Ovary (tissue), 9 donors: ENCODE measurements around the gene CPSF3. TPM values are rescaled to one million over a fixed set of nuclear protein-coding genes. Genes with fewer than 3 reads are reported as not detected.

Experiments used
- DNase-seq, 5 donors: peaks; one replicate each; pipeline ENCODE4 v3.0.0-alpha.2; 2019 to 2020
- H3K27ac ChIP-seq, 2 donors: fragments of 200-600 bp; one replicate each; pipeline versions ENCODE4 v1.5.1 to v1.8.0; 2019 to 2022
- H3K27me3 ChIP-seq: fragments of 200-600 bp; one replicate; pipeline ENCODE4 v1.8.0; 2022
- H3K36me3 ChIP-seq: fragments of 200-600 bp; sonication (generic); one replicate; pipeline ENCODE4 v1.5.1; 2019
- H3K4me1 ChIP-seq: one replicate; pipeline ENCODE4 v1.8.1; 2013; ENCODE audit warnings: mild to moderate bottlenecking, moderate library complexity; ENCODE audit not compliant: insufficient read depth
- H3K4me3 ChIP-seq: fragments of 200-600 bp; sonication (generic); one replicate; pipeline ENCODE4 v1.5.1; 2017
- H3K9me3 ChIP-seq, 2 donors: fragments of 200-600 bp in 1 of 2; sonication (generic) in 1 of 2; one replicate each; pipeline versions ENCODE4 v1.5.1 to v1.8.1; 2013 to 2019; ENCODE audit warnings: mild to moderate bottlenecking in 1 of 2, moderate library complexity in 1 of 2
- EP300 ChIP-seq: sonication (generic); formaldehyde crosslinking; IDR thresholded peaks from one replicate; pipeline ENCODE4 v1.6.1; 2017; ENCODE audit warnings: antibody characterized with exemption
- POLR2A ChIP-seq: fragments of 450-650 bp; IDR thresholded peaks from one replicate; pipeline ENCODE4 v1.6.1; 2017; ENCODE audit warnings: antibody characterized with exemption, mild to moderate bottlenecking, moderate library complexity
- WGBS, 3 donors: extraction: QIAGEN DNeasy Blood & Tissue Kit in 1 of 3; methylation state at CpG; one replicate each; pipeline versions ENCODE4 v1.1.5 to v1.1.7; 2013 to 2017; 5-methylcytosine and 5-hydroxymethylcytosine counted together
- intact Hi-C, 4 donors: fragments of 100-400 bp; cut with DNase I; formaldehyde crosslinking; loops; one replicate each; pipeline versions ENCODE4 v1.11.0 to v1.15.1; 2022 to 2023
- polyA plus RNA-seq, 2 donors: library from polyadenylated mRNA; stranded (reverse); fragments of 200-250 nt in 1 of 2; fragments of 350-450 nt in 1 of 2; fragmentation: Illumina TruSeq in 1 of 2; extraction: RNeasy Lipid Tissue Mini Kit (QIAGEN cat#74804) in 1 of 2; gene quantifications; one replicate each; pipeline ENCODE4 v1.2.3, GENCODE V29; 2013 to 2014
- total RNA-seq, 7 donors: library from RNA; depleted of rRNA in 2 of 7; stranded (reverse); fragments of >200 nt in 2 of 7; fragmentation: NEBNext Ultra II Directional in 3 of 7; extraction: Animal tissue kit (Norgen Biotek cat#: 25700) in 3 of 7; gene quantifications; one replicate each; pipeline versions ENCODE4 v1.1.0 to v1.2.4, GENCODE V29; 2016 to 2023
- TF ChIP-seq, protein P1 (sequence below), 3 donors: fragments of 450-650 bp in 2 of 3; fragments of 200-600 bp in 1 of 3; IDR thresholded peaks; one replicate each; pipeline versions ENCODE4 v1.5.1 to v1.8.0; 2016 to 2022; ENCODE audit warnings: antibody characterized with exemption in 3 of 3, mild to moderate bottlenecking in 1 of 3
- donor health status: DM: no; HTN: no; CAD: no; lungs with moderate emphysema.
- donor health status: DM: no; HTN: no; CAD: no.
- donor health status: Bipolar disorder and iron deficiency.
- donor health status: DM: yes; HTN: yes; CAD: no.
- donor health status: DM: no; HTN: no; CAD: no.
- donor health status: DM: yes; HTN: yes; CAD: no.

CPSF3 gene
- total and polyA plus RNA-seq, 9 donors, result 11.8 to 25.0 (median 19.8) TPM

- TF ChIP-seq POLR2A (no peak), EP300 (no peak)
- TF ChIP-seq, protein P1, sequence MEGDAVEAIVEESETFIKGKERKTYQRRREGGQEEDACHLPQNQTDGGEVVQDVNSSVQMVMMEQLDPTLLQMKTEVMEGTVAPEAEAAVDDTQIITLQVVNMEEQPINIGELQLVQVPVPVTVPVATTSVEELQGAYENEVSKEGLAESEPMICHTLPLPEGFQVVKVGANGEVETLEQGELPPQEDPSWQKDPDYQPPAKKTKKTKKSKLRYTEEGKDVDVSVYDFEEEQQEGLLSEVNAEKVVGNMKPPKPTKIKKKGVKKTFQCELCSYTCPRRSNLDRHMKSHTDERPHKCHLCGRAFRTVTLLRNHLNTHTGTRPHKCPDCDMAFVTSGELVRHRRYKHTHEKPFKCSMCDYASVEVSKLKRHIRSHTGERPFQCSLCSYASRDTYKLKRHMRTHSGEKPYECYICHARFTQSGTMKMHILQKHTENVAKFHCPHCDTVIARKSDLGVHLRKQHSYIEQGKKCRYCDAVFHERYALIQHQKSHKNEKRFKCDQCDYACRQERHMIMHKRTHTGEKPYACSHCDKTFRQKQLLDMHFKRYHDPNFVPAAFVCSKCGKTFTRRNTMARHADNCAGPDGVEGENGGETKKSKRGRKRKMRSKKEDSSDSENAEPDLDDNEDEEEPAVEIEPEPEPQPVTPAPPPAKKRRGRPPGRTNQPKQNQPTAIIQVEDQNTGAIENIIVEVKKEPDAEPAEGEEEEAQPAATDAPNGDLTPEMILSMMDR (IDR thresholded peaks at IDR 0.05), result no peak
- Histone ChIP-seq H3K4me1 (no peaks in the 10 kb centered on the region), H3K9me3 (no peaks in the 10 kb centered on the region), H3K36me3 (no peaks in the 10 kb centered on the region), H3K27ac (no peak overlapping the region), H3K27me3 (no peaks in the 10 kb centered on the region), H3K4me3 (no peak overlapping the region)
- WGBS, 3 donors, result 31 to 53% (median 34%) methylated on average over 2 of the region's 2 CpGs
- DNase-seq, result no peak
- intact Hi-C loops, result no loop called here
Observed at GRCh38 chr2:9403924-9404323, 19.5 kb upstream of the CPSF3 start.

DNA sequence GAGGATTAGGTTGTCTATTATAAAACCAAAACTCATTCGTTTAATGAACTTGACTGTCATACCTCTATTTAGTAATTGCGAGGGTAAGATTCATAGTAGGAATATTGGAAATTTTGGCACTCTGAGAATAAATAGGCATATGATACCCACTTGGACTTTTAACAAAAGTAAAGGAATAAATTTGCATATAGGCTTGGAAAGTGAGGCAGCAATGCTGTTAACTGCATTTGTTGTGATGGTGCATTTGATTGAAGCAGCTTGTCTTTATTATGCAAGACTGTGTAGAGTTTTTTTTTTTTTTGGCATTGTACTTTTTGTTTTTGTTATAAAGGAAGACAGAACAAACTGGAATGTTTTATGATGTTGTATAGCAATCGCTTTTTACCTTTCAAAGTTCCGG lies 19.0 kb upstream of the CPSF3 start:
- H3K4me1 ChIP-seq, result no peaks in the 10 kb centered on the region
- H3K9me3 ChIP-seq, result no peaks in the 10 kb centered on the region
- H3K27me3 ChIP-seq, result no peaks in the 10 kb centered on the region
- H3K36me3 ChIP-seq, result no peaks in the 10 kb centered on the region
- 39 to 52% (median 42%) methylated on average over 4 of the region's 4 CpGs for WGBS, 3 donors
- no peak overlapping the region for H3K4me3 ChIP-seq
- TF ChIP-seq POLR2A (no peak), EP300 (no peak)
- TF ChIP-seq, protein P1 (IDR thresholded peaks at IDR 0.05), result no peak
- no peak for DNase-seq
- H3K27ac ChIP-seq, result no peak overlapping the region
- intact Hi-C loops, result no loop called here

DNA sequence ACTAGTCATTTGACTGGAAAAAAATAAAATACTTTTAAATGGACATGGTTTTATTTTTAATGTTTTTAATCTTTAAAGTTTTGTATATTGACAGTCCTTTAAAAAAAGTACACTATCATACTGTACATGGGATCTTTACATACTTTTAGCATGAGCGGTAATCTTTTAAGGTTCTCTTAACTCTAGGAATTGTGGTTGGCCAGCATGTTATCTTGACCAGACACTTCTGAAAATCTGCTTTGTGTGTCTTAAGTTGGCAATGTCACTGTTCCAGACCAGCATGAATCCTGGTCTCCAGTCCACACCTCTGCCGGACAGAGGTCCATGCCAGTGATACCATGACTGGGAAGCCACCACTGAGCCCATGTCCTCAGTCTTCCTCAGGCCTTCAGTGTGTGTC lies 17.8 kb upstream of the CPSF3 start:
- H3K27ac ChIP-seq, result no peak overlapping the region
- no peaks in the 10 kb centered on the region for H3K27me3 ChIP-seq
- 93 to 97% (median 95%) methylated on average over 2 of the region's 2 CpGs for WGBS, 3 donors
- TF ChIP-seq POLR2A (no peak), EP300 (no peak)
- TF ChIP-seq, protein P1 (IDR thresholded peaks at IDR 0.05), result no peak
- H3K9me3 ChIP-seq, result no peaks in the 10 kb centered on the region
- no peaks in the 10 kb centered on the region for H3K4me1 ChIP-seq
- intact Hi-C loops, result no loop called here
- no peak for DNase-seq
- no peaks in the 10 kb centered on the region for H3K36me3 ChIP-seq
- no peak overlapping the region for H3K4me3 ChIP-seq

DNA sequence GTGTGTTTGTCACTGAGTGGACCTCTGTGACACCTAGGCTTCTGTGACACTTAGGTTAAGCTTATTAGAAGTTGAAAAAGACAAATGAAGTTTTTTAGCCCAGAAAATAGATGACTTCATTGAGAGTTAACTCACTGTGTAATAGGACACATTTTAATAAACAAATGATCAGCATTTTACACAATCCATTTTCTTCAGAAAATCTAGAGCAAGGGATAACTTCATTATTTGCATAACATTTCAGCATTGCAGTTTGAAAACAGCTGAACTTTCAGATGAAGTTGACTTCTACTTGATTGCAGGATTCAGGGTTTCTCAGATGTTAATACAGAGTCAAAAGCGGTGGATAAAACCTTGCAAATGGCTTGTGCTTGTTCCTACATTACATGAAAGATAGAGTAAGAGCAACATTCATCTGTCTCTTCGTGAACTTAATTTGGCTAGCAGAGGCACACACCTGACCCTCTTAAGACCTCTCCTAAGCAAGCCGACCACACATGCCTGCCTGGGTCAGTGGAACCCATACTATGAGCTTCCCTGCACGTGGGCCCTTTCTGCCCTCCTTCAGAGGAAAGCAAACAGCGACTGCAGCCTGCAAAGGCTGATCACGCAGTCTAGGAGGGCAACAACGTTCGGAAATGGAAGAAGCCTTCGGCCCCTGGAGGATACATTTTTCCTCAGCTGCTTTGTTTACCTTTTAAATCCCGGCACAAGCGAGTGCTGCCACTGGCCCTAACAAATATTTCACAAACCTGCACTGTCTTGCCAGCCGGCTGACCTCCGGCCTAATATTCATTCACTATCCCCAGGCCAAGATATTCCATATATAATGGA lies 16.7 kb upstream of the CPSF3 start:
- TF ChIP-seq, protein P1 (IDR thresholded peaks at IDR 0.05), result no peak
- no peak for TF ChIP-seq EP300
- TF ChIP-seq POLR2A, result no peak
- 39 to 66% (median 49%) methylated on average over 13 of the region's 13 CpGs for WGBS, 3 donors
- Histone ChIP-seq H3K9me3 (no peaks in the 10 kb centered on the region), H3K27ac (no peak overlapping the region), H3K36me3 (no peaks in the 10 kb centered on the region), H3K4me1 (no peaks in the 10 kb centered on the region), H3K27me3 (no peaks in the 10 kb centered on the region), H3K4me3 (no peak overlapping the region)
- intact Hi-C loops, result no loop called here
- no peak for DNase-seq
